Measurements from ENCODE around the gene RNASEH2A. TPM values are rescaled to one million over a fixed set of nuclear protein-coding genes. Genes with fewer than 3 reads are reported as not detected.
"Not testable (repeated sequence)": the region's sequence is repeated elsewhere in the genome, so short reads cannot be mapped to it uniquely, and the experiment has no call there.

Gene RNASEH2A
- total RNA-seq, 2 experiments from 2014 or later, result 40.3 to 44.1 TPM

DNA sequence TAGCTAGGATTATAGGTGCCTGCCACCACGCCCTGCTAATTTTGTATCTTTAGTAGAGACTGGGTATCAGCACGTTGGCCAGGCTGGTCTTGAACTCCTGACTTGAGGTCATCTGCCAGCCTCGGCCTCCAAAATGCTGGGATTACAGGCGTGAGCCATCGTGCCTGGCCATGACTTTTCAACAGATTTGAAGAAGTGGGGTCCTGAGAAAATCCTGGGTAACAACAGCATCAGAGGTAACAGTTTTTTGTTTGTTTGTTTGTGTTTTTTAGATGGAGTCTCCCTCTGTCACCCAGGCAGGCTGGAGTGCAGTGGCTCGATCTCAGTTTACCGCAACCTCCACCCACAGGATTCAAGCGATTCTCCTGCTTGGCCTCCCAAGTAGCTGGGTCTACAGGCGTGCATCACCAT, 11.4 kb upstream of the RNASEH2A start:
- H3K4me1 Mint-ChIP-seq (ENCODE audit: low read depth), result peaks cover 33% of the 10 kb centered on the region
- CTCF ChIA-PET, result interaction anchor here (1.4 to 14.2 kb wide), 10 partner anchors 8 to 120 kb away, joined by 4 to 480 read pairs (median 20); partner anchors contain the start of genes RNASEH2A and TRIR
- ATAC-seq (no peak), DNase-seq (no peak)
- peak overlapping the region; percentile 87 for H3K27ac Mint-ChIP-seq
- H3K36me3 Mint-ChIP-seq (ENCODE audit: low read depth), result peaks cover 26% of the 10 kb centered on the region
- POLR2A ChIA-PET, result interaction anchor here (0.9 to 3.6 kb wide), 8 partner anchors 9 to 34 kb away, joined by 3 to 19 read pairs (median 7); partner anchors contain the start of genes HOOK2 and RNASEH2A
- TF ChIP-seq, protein P1, sequence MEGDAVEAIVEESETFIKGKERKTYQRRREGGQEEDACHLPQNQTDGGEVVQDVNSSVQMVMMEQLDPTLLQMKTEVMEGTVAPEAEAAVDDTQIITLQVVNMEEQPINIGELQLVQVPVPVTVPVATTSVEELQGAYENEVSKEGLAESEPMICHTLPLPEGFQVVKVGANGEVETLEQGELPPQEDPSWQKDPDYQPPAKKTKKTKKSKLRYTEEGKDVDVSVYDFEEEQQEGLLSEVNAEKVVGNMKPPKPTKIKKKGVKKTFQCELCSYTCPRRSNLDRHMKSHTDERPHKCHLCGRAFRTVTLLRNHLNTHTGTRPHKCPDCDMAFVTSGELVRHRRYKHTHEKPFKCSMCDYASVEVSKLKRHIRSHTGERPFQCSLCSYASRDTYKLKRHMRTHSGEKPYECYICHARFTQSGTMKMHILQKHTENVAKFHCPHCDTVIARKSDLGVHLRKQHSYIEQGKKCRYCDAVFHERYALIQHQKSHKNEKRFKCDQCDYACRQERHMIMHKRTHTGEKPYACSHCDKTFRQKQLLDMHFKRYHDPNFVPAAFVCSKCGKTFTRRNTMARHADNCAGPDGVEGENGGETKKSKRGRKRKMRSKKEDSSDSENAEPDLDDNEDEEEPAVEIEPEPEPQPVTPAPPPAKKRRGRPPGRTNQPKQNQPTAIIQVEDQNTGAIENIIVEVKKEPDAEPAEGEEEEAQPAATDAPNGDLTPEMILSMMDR (IDR thresholded peaks at IDR 0.05), result no peak
- intact Hi-C loops (cut with micrococcal nuclease), result loop anchor here (2.0 kb wide), 1 partner anchor 16 kb away; no protein-coding TSS in a partner anchor
- H3K4me3 Mint-ChIP-seq, result peak overlapping the region; percentile 79
- H3K27me3 Mint-ChIP-seq, result no peaks in the 10 kb centered on the region
- no peaks in the 10 kb centered on the region for H3K9me3 Mint-ChIP-seq

DNA sequence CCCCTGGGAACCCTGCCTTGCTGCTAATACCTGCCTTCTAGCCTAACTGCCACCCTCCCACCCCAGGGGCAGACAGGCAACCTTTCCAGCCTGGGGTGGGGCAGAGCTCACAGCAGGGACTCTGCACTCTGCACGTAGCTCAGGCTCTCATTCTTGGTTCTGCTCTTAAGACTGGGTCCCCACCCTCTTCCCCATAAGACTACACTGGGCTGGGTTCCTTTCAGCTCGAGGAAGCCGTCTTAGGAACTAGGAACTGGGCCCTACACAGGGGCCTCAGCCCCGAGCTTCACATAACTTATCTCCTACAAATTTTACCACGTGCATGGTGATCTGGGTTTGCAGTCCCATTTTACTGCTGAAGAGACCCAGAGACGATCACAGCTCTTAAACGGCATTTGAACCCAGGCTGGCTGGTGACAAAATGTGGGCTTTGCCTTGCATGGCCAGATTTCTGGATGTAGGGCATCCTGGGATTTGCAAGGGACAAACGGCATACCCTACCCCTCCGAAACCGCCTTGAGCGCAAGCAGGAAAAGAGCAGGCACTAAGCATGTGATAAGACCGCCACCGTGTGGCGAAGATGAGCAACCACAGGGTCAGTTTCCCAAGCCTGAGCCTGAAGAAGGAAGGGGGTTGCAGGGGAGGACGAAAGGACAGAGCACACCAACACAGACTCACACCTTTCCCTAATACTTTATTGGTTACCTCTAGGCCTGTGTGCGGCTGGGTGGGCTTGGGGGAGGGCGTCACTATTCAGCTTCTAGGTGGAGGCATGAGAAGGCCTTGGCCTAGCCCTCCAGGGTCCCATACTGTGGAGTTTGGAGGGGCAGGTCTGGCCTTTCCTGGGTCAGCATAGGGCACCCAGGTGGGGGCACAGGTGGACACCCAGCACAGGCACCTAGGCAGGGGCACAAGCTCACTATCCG, 10.0 kb upstream of the RNASEH2A start:
- ATAC-seq, result peak; percentile 15
- no peaks in the 10 kb centered on the region for H3K27me3 Mint-ChIP-seq

DNA sequence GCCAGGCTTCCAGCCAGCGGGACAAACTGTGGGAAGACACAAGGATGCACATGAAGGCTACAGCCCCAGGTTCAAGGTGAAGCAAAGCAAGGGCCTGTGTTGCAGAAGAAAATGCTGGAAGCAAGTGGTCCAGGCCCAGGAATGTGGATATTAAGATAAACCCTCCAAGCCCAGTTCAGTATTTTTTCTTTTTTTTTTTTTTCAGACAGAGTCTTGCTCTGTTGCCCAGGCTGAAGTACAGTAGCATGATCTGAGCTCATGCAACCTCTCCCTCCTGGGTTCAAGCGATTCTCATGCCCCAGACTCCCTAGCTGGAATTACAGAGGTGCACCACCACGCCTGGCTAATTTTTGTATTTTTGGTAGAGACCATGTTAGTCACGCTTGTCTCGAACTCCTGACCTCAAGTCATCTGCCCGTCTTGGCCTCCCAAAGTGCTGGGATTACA, 9.2 kb upstream of the RNASEH2A start:
- no peak for DNase-seq
- ChIA-PET CTCF (interaction anchor here (1.1 to 14.2 kb wide), 15 partner anchors 9 to 125 kb away, joined by 3 to 480 read pairs (median 8); partner anchors contain the start of genes GET3, RNASEH2A and TRIR), POLR2A (interaction anchor here (0.7 to 3.6 kb wide), 6 partner anchors 14 to 40 kb away, joined by 3 to 26 read pairs (median 9); partner anchors contain the start of gene HOOK2)
- Mint-ChIP-seq H3K27me3 (no peaks in the 10 kb centered on the region), H3K4me3 (no peak overlapping the region), H3K27ac (no peak overlapping the region), H3K4me1 (ENCODE audit: low read depth) (peaks cover 35% of the 10 kb centered on the region), H3K9me3 (no peaks in the 10 kb centered on the region), H3K36me3 (ENCODE audit: low read depth) (peaks cover 32% of the 10 kb centered on the region)
- TF ChIP-seq, protein P1 (IDR thresholded peaks at IDR 0.05), result no peak
- intact Hi-C loops (cut with micrococcal nuclease), result loop anchor here (2.0 kb wide), 1 partner anchor 36 kb away; no protein-coding TSS in a partner anchor
- ATAC-seq, result no peak

More for the DNA sequence above, 10.0 kb upstream of the RNASEH2A start:
- Mint-ChIP-seq H3K4me1 (ENCODE audit: low read depth) (peaks cover 34% of the 10 kb centered on the region), H3K27ac (peak overlapping the region; percentile 87), H3K9me3 (no peaks in the 10 kb centered on the region), H3K4me3 (peak overlapping the region; percentile 68), H3K36me3 (ENCODE audit: low read depth) (peaks cover 36% of the 10 kb centered on the region)
- TF ChIP-seq, protein P1 (IDR thresholded peaks at IDR 0.05), result peak; percentile 93
- POLR2A ChIA-PET, result interaction anchor here (0.7 to 3.6 kb wide), 14 partner anchors 9 to 356 kb away, joined by 3 to 26 read pairs (median 4); partner anchors contain the start of genes HOOK2 and RNASEH2A
- CTCF ChIA-PET, result interaction anchor here (0.7 to 14.2 kb wide), 41 partner anchors 10 to 507 kb away, joined by 3 to 480 read pairs (median 4); partner anchors contain the start of genes DNASE2, GET3, RNASEH2A and TNPO2
- intact Hi-C loops (cut with micrococcal nuclease), result loop anchor here (2.0 kb wide), 1 partner anchor 36 kb away; no protein-coding TSS in a partner anchor
- DNase-seq, result peak; percentile 80

DNA sequence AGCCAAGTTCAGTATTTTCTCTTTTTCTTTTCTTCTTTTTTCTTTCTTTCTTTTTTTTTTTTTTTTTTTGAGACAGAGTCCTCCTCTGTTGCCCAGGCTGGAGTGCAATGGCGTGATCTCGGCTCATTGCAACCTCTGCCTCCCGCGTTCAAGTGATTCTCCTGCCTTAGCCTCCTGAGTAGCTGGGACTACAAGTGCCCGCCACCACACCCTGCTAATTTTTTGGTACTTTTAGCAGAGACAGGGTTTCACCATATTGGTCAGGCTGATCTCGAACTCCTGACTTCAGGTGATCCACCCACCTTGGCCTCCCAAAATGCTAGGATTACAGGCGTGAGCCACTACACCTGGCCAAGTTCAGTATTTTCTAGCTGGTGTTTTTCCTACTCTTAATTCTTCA, 8.8 kb upstream of the RNASEH2A start:
- CTCF ChIA-PET, result interaction anchor here (1.1 to 14.2 kb wide), 7 partner anchors 8 to 101 kb away, joined by 3 to 480 read pairs (median 49); partner anchors contain the start of gene RNASEH2A
- POLR2A ChIA-PET, result interaction anchor here (0.8 to 3.6 kb wide), 4 partner anchors 13 to 35 kb away, joined by 3 to 26 read pairs (median 9); partner anchors contain the start of gene HOOK2
- Mint-ChIP-seq H3K4me1 (ENCODE audit: low read depth) (peaks cover 40% of the 10 kb centered on the region), H3K36me3 (ENCODE audit: low read depth) (peaks cover 29% of the 10 kb centered on the region)
- not testable (repeated sequence) for ATAC-seq, H3K4me3 Mint-ChIP-seq, H3K9me3 Mint-ChIP-seq, H3K27me3 Mint-ChIP-seq, H3K27ac Mint-ChIP-seq, DNase-seq
- intact Hi-C loops (cut with micrococcal nuclease), result loop anchor here (2.0 kb wide), 1 partner anchor 37 kb away; no protein-coding TSS in a partner anchor

Data from activated CD8-positive, alpha-beta T cell treated with anti-CD3 and anti-CD28 coated beads for 36 hours (primary cell).